Measurements from ENCODE around the gene RAMP3.
A peak's percentile ranks its signal among the peaks of the same experiment; 100 is the strongest.
"Not testable (repeated sequence)": the region's sequence is repeated elsewhere in the genome, so short reads cannot be mapped to it uniquely, and the experiment has no call there.

The RAMP3 gene

DNA sequence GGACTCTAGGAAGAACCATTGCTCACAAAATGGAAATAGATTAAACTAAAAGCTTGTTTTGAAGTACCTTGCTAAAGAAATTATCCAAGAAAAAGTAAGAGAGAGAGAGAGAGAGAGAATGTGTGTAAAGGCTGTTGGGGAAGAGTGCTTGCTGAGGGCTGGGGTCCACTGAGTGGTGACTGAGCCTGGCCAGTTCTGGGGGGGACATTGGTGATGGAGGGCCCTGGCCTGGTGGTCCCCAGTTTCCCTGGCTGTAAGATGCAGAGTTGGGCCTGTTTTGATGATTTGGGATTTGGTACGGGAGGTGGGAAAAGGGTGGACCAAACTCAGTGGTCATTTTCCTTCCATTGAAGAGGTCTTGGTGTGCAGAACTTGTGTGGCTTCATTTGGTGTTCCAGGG lies 880 bp downstream of the RAMP3 start:
- no peak for DNase-seq

DNA sequence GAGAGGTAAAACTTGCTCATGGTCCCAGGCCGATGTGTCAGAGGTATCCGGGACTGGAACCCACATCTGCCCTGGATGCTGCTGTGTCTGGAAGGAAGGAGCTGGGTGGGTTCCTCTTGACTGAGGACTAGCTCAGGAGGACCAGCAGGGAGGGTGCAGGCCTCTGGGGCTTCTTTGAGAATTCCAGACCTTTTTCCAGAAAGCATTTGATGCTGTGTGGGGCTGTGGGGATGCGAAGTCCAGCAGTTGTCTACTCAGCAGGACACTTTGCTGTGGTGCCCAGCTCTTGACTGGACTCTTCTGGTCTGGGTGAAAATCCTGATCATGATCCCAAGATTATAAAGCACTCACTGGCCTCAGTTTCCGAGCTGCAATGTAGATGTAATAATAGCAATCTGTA lies 1.7 kb downstream of the RAMP3 start:
- no peak for DNase-seq

DNA sequence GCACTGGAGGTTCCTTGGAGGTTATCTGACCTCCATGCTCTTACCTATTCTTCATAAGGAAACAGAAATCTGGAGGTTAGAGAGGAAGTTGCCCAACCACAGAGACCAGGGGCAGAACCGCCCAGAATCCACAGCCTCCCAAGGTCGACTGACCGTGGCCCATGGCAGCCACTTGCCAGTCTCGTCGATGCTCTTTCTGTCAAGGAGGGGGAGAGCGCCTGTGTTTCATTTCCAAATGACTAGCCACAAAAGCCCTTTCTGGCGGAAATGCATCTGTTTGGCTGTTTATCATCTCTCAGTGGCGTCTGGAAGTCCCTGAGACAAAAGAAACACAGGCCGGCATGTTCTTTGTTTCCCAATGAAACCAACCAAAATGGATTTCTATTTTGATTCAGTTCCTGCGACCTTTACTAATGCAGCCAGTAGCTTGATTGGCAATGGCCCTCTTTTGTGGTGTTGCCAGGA lies 2.9 kb downstream of the RAMP3 start:
- DNase-seq: no peak

- DNase-seq: no peak
These were observed 3.5 kb downstream of the RAMP3 start for GRCh38 chr7:45161138-45161537.

- no peak for DNase-seq
These were observed 4.3 kb downstream of the RAMP3 start for GRCh38 chr7:45161842-45162241.

GRCh38 chr7:45162311-45162845 lies 4.8 kb downstream of the RAMP3 start:
- no peak for DNase-seq

DNA sequence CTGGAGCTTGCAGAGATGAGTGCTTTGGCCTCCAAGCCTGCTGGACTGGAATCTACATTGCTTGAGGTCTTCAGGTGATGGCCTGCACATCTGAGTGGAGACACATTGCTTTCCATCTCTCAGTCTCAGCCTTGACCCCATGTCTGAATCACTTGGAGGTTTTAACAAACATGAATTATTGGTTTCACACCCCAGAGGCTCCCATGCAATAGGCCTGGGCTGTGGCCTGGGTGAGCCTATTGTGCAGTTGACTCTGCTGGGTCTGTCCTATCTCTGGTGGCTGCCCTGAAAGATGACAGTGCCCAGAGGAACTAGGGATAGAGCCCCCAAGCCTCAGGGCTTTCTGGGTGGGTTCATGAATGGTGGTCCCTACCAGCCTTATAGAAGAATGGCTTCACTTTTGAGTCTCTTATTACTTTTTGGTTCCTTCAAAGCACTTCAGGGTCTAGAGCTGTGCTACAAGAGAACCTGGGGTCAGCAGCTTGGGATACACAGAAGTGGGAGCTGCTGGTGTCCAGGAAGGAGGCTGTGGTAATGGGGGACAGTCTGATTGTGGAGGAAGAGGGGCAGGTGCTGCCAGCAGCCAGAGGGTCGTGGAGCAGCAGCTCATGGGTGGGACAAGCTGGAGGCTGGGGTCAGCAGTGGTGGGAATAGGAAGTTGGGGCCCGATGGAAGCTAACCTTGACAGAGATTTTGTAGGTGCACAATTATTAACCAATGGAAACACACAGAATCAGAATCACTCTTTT lies 5.5 kb downstream of the RAMP3 start:
- no peak for DNase-seq

GRCh38 chr7:45163692-45164052 lies 6.1 kb downstream of the RAMP3 start:
- DNase-seq: no peak

- not testable (repeated sequence) for DNase-seq
These were observed 6.7 kb downstream of the RAMP3 start for GRCh38 chr7:45164271-45164670.

DNA sequence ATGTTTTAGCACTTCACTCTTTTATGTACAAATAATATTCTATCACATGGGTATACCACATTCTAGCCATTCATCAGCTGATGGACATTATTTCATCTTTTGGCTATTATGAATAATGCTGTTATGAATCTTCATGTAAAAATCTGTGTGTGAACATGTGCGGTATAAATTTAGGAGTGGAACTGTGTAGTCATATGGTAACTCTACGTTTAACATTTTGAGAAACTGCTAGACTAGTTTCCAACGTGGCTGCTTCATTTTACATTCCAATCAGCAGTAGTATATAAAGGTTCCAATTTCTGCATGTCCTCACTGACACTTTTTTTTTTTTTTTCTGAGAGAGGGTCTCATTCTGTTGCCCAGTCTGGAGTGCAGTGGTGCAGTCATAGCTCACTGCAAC lies 8.3 kb downstream of the RAMP3 start:
- DNase-seq: no peak

GRCh38 chr7:45171946-45172345 lies 14.4 kb downstream of the RAMP3 start:
- no peak for DNase-seq

GRCh38 chr7:45173596-45174327 lies 16.2 kb downstream of the RAMP3 start:
- no peak for DNase-seq

DNA sequence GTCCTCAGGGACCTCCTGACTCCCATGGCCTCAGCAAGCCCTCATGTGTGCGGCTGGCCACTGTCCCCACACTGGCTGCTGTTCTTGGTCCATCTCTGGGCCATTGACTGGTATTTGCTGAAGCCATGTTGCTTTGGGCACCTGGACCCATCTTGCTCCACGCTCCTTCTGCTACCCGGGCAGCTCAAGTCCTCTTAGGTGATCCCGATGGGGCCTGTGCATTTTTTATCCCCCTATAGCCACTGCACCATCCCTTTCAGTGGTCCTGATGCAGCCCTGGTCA lies 16.7 kb downstream of the RAMP3 start:
- DNase-seq: no peak

- no peak for DNase-seq
These were observed 17.6 kb downstream of the RAMP3 start for GRCh38 chr7:45174966-45175765.

- DNase-seq: no peak
These were observed 18.5 kb downstream of the RAMP3 start for GRCh38 chr7:45176091-45176490.

GRCh38 chr7:45176886-45177731 lies 19.5 kb downstream of the RAMP3 start:
- no peak for DNase-seq

DNA sequence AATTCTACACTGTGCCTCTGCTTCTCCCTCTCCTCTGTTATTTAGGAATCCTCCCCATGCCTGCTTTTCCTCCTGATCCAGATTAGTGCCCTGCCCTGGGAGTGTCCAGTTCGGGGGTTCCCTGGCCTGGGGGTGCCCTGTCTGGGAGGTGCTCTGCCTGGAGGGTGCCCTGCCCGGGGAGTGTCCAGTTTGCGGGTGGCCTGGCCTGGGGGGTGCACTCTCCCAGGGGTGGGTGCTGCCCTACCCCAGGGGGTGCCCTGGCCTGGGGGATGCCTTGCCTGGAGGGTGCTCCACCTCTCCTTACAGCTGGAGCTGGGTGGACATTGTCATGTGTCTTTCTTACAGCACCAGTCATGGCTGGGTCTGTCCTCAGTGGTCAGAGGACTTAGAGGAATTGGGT lies 20.2 kb downstream of the RAMP3 start:
- DNase-seq: no peak

DNA sequence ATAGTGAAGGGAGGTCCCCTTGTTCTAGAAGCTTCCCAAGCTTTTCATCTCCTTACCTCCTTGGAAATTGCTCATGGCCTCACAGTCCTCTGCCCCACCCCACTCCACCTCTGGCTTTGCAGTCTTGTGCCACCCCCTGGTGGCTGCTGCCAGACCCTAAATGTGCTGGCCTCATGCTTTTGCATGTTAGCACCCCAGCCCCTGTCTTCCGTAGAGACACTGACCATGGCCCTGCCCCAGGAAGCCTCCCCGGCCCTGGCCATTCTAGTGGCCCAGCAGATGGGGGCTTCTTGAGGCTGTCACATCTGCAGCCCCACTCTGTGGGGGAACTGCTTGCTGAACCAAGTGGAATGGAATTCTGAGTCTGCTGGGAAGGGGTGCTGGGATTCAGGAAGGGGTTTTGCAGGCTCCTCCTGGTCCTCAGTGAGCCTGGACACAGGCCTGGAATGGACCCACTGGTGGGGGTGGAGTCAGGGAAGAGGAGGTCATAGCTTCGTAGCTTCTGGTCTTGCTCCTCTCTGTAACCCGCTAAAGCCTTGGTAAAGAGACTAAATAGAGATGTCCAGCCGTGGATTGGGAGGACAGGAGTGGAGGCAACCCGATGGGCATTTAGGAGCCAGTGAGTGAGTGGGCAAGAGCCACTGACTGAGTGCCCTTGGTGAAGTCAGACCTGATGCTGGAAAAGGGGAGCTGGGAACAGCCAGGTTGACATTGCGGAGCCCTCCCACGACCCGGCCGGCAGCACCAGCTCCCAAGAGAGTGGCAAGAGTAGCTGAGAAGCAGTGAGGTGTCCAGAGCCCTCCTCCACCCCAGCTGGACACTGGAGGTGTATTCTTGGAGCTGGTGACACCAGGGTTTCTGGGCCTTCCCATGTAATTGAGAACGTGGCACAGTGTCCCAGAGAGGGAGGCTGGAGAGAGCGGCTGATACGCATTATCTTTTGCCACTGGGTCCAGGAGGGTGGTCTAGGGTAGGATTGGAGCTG lies 20.9 kb downstream of the RAMP3 start:
- DNase-seq: peak; percentile 30

- DNase-seq: no peak
These were observed 22.1 kb downstream of the RAMP3 start for GRCh38 chr7:45179666-45180065.

DNA sequence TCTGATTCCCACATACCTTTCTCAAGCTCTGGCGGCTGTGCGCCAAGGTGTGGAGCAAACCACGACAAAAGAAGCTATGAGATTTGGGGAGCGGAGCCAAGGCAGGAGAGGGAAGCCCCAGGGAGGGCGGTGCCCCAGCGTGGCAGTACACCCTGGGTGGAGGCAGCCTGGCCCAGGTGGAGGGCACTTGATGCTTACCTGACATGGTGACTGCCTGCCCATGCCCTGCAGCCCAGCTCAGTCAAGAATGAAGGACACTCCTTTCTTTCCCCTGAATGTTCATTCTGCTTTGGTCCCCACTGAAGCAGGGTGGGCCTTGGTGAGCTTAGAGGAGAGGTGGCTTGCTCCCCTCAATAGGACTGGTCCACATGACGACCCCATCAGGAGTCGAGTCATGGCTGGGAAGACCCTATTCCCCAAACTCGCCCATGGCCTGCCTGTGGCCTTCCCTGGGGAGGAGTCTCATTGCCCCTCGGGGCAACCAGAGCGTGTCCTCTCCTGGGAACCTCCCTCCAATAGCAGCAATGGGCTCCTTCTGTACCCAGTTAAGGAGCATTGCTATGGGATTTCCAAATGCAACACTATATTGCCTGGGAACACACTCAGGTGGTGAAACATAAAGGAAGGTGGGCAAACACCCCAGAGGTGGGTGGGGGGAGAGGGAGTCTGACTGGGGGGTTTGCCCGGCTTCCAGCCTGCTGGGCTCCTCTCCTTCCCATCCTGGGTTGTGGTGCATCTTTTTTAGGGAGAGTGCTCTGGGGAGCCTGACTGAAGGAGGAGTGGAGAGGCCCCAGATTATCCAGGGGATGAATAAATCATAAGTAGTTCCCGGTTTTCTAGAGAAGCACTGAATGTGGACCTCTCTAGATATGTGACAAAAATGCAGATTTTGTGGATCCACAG lies 22.7 kb downstream of the RAMP3 start:
- no peak for DNase-seq

Data from stimulated activated CD4-positive, alpha-beta T cell treated with anti-CD3 and anti-CD28 coated beads, Interleukin-15, amount 100 ng/mL, for 24 hours (primary cell).